SK-N-SH treated with all-trans-retinoic acid at 6 μM for 48 hours (cell line): Measurements from ENCODE around the gene YIPF4.

ENCODE experiments used
- CREB5 ChIP-seq: fragments of 250-450 bp; sonication (Bioruptor Pico); IDR thresholded peaks from 2 replicates; pipeline ENCODE4 v1.5.1; 2020; ENCODE audit warnings: low read depth, mild to moderate bottlenecking, moderate library complexity
- ESRRG ChIP-seq: fragments of 250-450 bp; sonication (Bioruptor Pico); IDR thresholded peaks from 2 replicates; pipeline ENCODE4 v1.6.1; 2021; ENCODE audit warnings: mild to moderate bottlenecking
- OSR1 ChIP-seq: fragments of 250-450 bp; sonication (Bioruptor Pico); IDR thresholded peaks from 2 replicates; pipeline ENCODE4 v1.8.0; 2022; ENCODE audit warnings: moderate library complexity, mild to moderate bottlenecking, inconsistent platforms
- PPARA ChIP-seq: fragments of 250-450 bp; sonication (Bioruptor Pico); IDR thresholded peaks from 2 replicates; pipeline ENCODE4 v1.5.0; 2020; ENCODE audit warnings: mild to moderate bottlenecking, borderline replicate concordance
- SNAI2 ChIP-seq: fragments of 250-450 bp; sonication (Bioruptor Pico); IDR thresholded peaks from 2 replicates; pipeline ENCODE4 v1.5.0; 2020; ENCODE audit warnings: mild to moderate bottlenecking, moderate library complexity
- ZFP3 ChIP-seq: fragments of 250-450 bp; sonication (Bioruptor Pico); IDR thresholded peaks from 2 replicates; pipeline ENCODE4 v1.5.0; 2020; ENCODE audit warnings: mild to moderate bottlenecking, moderate library complexity
- ZFP30 ChIP-seq: fragments of 450-650 bp; formaldehyde crosslinking; IDR thresholded peaks from 2 replicates; pipeline ENCODE4 v1.5.0; 2022; ENCODE audit warnings: mild to moderate bottlenecking, moderate library complexity
- ZNF8 ChIP-seq: fragments of 450-650 bp; formaldehyde crosslinking; IDR thresholded peaks from 2 replicates; pipeline ENCODE4 v1.5.0; 2020; ENCODE audit warnings: mild to moderate bottlenecking, moderate library complexity
- TF ChIP-seq, protein P1 (sequence below): fragments of 250-450 bp; sonication (Bioruptor Pico); IDR thresholded peaks from 2 replicates; pipeline ENCODE4 v1.8.0; 2021; ENCODE audit warnings: low read depth, mild to moderate bottlenecking, moderate library complexity, borderline replicate concordance

DNA sequence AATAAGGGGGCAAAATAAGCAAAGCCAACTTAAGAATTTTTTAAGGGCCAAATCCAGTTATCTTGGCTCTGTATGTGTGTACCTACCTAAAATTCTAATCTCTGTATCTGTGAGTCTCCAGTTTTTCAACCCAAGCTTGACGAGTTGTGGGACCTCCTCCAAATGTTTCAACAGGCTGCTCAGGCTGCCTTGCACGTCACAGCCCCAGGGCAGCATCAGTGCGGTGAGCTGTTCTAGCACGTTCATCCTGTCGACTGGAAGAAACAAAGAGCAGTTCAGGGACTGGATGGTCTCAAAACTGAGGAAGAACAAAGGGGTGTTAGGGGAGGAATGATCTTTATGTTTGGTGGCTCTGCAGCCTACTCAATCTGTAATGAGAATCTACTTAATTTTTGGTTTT lies 42.4 kb upstream of the YIPF4 start:
- TF ChIP-seq PPARA (CRISPR knock-in tag) (no peak), SNAI2 (CRISPR knock-in tag) (no peak), ESRRG (CRISPR knock-in tag) (no peak), CREB5 (CRISPR knock-in tag) (no peak), OSR1 (CRISPR knock-in tag) (no peak), ZNF8 (CRISPR knock-in tag) (no peak), ZFP30 (CRISPR knock-in tag) (no peak), ZFP3 (CRISPR knock-in tag) (no peak)
- TF ChIP-seq, protein P1, sequence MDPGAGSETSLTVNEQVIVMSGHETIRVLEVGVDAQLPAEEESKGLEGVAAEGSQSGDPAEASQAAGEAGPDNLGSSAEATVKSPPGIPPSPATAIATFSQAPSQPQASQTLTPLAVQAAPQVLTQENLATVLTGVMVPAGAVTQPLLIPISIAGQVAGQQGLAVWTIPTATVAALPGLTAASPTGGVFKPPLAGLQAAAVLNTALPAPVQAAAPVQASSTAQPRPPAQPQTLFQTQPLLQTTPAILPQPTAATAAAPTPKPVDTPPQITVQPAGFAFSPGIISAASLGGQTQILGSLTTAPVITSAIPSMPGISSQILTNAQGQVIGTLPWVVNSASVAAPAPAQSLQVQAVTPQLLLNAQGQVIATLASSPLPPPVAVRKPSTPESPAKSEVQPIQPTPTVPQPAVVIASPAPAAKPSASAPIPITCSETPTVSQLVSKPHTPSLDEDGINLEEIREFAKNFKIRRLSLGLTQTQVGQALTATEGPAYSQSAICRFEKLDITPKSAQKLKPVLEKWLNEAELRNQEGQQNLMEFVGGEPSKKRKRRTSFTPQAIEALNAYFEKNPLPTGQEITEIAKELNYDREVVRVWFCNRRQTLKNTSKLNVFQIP (CRISPR knock-in tag), result no peak
